ENCODE results near the gene TRIM38.

- TF ChIP-seq, protein P1, sequence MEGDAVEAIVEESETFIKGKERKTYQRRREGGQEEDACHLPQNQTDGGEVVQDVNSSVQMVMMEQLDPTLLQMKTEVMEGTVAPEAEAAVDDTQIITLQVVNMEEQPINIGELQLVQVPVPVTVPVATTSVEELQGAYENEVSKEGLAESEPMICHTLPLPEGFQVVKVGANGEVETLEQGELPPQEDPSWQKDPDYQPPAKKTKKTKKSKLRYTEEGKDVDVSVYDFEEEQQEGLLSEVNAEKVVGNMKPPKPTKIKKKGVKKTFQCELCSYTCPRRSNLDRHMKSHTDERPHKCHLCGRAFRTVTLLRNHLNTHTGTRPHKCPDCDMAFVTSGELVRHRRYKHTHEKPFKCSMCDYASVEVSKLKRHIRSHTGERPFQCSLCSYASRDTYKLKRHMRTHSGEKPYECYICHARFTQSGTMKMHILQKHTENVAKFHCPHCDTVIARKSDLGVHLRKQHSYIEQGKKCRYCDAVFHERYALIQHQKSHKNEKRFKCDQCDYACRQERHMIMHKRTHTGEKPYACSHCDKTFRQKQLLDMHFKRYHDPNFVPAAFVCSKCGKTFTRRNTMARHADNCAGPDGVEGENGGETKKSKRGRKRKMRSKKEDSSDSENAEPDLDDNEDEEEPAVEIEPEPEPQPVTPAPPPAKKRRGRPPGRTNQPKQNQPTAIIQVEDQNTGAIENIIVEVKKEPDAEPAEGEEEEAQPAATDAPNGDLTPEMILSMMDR (conservative IDR thresholded peaks at IDR 0.05), result no peak
- TF ChIP-seq ZFX (IDR thresholded peaks at IDR 0.05), result no peak
Measured at GRCh38 chr6:26028212-26028745, 65.7 kb downstream of the TRIM38 start.

Measured in C4-2B (cell line).